ENCODE results near the gene COBL. TPM values are rescaled to one million over a fixed set of nuclear protein-coding genes. Genes with fewer than 3 reads are reported as not detected.

Gene COBL
- total and polyA plus RNA-seq, 2 donors (not counting 3 experiments of a cell fraction or from before 2014, with no cell fraction given): 0.11 TPM; not detected in 1

DNA sequence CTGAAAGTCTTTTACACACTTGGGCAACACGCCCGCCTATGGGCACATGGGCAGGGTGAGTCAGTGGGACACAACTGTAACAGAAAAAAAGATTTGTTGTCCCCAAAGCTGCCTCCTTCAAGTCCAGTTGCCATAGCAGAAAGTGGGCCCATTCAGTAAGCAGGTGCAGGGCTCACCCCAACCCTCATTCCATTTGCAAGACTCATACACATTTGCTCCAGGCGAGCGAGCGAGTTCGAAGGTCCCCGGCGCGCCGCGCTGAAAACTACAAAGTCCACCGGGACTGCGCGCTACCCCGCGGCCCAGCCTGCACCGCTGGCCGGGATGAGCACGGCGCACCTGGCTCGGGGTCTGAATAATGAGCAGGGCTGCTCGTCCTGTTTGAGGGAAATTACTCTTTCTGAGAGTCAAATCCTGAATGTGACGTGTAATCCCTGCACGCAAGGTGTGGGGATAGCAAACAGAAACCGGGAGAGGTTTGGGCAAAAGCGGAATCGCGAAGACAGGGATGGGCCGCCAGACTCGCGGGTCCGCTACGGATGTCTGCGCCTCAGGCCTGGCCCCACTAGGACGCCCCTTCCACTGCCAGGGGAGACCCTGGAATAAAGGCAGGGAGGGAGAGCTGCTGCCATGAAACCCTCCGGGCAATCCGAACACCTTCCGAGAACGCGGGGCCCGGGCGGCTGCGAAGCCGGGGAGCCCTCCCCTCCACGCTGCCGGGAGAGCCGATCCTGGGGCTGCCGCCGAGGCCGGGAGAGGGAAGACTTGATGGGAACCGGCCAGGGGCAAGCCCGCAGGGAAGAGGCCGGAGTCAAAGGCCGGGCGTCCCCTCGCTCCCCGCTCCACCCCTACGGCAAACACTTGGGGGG is 982 bp downstream of the COBL start:
- Histone ChIP-seq H3K4me3 (replicated peaks in 1 of 3; ENCODE audit: insufficient read depth in 1 of 3, low read depth in 1 of 3, low read length in 3 of 3) (no peak overlapping the region), H3K9ac (replicated peaks; ENCODE audit: extremely low read depth, insufficient read depth, low read length) (no peak overlapping the region), H3K27ac (ENCODE audit: insufficient read depth, low read depth, low read length) (no peak overlapping the region), H3K4me2 (ENCODE audit: insufficient read depth, low read length) (peak overlapping the region; percentile 30), H3K9me3 (replicated peaks; ENCODE audit: control insufficient read depth, insufficient read depth, low read length) (no peaks in the 10 kb centered on the region), H2AFZ (ENCODE audit: low read depth, low read length) (no peak overlapping the region), H3K9me1 (replicated peaks; ENCODE audit: control insufficient read depth, extremely low read depth, insufficient read depth, low read length) (no peaks in the 10 kb centered on the region), H3K27me3 (ENCODE audit: control insufficient read depth in 2 of 2, insufficient read depth in 2 of 2, low read length in 2 of 2) (peaks cover 23 to 33% of the 10 kb centered on the region in 2 experiments), H4K20me1 (replicated peaks; ENCODE audit: control insufficient read depth, extremely low read depth, insufficient read depth, low read length) (no peaks in the 10 kb centered on the region), H3K36me3 (ENCODE audit: control insufficient read depth in 2 of 2, extremely low read depth in 1 of 2, insufficient read depth in 2 of 2, low read length in 2 of 2) (no peaks in the 10 kb centered on the region), H3K4me1 (ENCODE audit: control insufficient read depth, extremely low read depth, insufficient read depth, low read length) (peaks cover 3% of the 10 kb centered on the region), H3K79me2 (ENCODE audit: control insufficient read depth, insufficient read depth, low read length) (no peaks in the 10 kb centered on the region)
- CTCF ChIA-PET: no interaction called here
- BruUV-seq (replicated peaks): no TSS peak
- intact Hi-C loops (cut with micrococcal nuclease): no loop called here
- POLR2A ChIA-PET: no interaction called here
- no peak for FAIRE-seq
- dilution Hi-C loops (cut with MboI; ENCODE audit: extremely low pct_ligation_motif_present, low sequenced_read_pairs): no loop called here
- TF ChIP-seq GATA2 (IDR thresholded peaks at IDR 0.05; ENCODE audit: insufficient read depth, insufficient read length, low read depth, low read length): no peak
- TF ChIP-seq EZH2 (IDR thresholded peaks at IDR 0.05; ENCODE audit: borderline replicate concordance, low read depth, low read length, severe bottlenecking): peak; percentile 87
- DNase-seq (ENCODE audit: low read depth, low spot score): no peak

DNA sequence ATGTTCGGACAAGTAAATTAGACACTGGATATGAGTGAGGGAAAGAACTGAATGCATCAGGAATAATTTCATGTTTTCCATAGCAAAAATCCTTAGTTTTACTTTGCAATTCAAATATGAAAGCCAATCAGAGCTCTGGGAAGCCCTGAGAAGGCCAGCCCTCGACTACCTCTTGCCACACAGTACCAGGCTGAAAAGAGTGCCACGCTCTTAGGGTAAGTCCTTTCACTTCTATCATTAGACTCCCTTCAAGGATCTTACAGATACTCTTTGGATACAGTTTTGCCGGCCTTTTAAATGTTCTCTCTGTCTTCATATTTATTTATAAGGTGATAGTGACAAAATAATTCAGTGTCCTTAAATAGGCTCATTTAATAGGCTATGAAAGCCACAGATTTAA is 1.9 kb downstream of the COBL start:
- Histone ChIP-seq H3K4me2 (ENCODE audit: insufficient read depth, low read length) (no peak overlapping the region), H3K27ac (ENCODE audit: insufficient read depth, low read depth, low read length) (no peak overlapping the region), H4K20me1 (replicated peaks; ENCODE audit: control insufficient read depth, extremely low read depth, insufficient read depth, low read length) (no peaks in the 10 kb centered on the region), H3K79me2 (ENCODE audit: control insufficient read depth, insufficient read depth, low read length) (no peaks in the 10 kb centered on the region), H3K4me3 (replicated peaks in 1 of 3; ENCODE audit: insufficient read depth in 1 of 3, low read depth in 1 of 3, low read length in 3 of 3) (no peak overlapping the region), H3K9me3 (replicated peaks; ENCODE audit: control insufficient read depth, insufficient read depth, low read length) (no peaks in the 10 kb centered on the region), H3K4me1 (ENCODE audit: control insufficient read depth, extremely low read depth, insufficient read depth, low read length) (peaks cover 3% of the 10 kb centered on the region), H3K9me1 (replicated peaks; ENCODE audit: control insufficient read depth, extremely low read depth, insufficient read depth, low read length) (no peaks in the 10 kb centered on the region), H3K36me3 (ENCODE audit: control insufficient read depth in 2 of 2, extremely low read depth in 1 of 2, insufficient read depth in 2 of 2, low read length in 2 of 2) (no peaks in the 10 kb centered on the region), H2AFZ (ENCODE audit: low read depth, low read length) (no peak overlapping the region), H3K9ac (replicated peaks; ENCODE audit: extremely low read depth, insufficient read depth, low read length) (no peak overlapping the region), H3K27me3 (ENCODE audit: control insufficient read depth in 2 of 2, insufficient read depth in 2 of 2, low read length in 2 of 2) (peaks cover 23 to 33% of the 10 kb centered on the region in 2 experiments)
- FAIRE-seq: no peak
- TF ChIP-seq FOS (IDR thresholded peaks at IDR 0.05; ENCODE audit: borderline replicate concordance, insufficient read depth, low read length) (no peak), GATA2 (IDR thresholded peaks at IDR 0.05; ENCODE audit: insufficient read depth, insufficient read length, low read depth, low read length) (no peak), JUN (IDR thresholded peaks at IDR 0.05; ENCODE audit: borderline replicate concordance, insufficient read depth, insufficient read length, low read depth) (no peak), POLR2AphosphoS5 (IDR thresholded peaks at IDR 0.05; ENCODE audit: insufficient read depth, low read depth, low read length) (no peak), EZH2 (IDR thresholded peaks at IDR 0.05; ENCODE audit: borderline replicate concordance, low read depth, low read length, severe bottlenecking) (no peak)
- TF ChIP-seq, protein P1, sequence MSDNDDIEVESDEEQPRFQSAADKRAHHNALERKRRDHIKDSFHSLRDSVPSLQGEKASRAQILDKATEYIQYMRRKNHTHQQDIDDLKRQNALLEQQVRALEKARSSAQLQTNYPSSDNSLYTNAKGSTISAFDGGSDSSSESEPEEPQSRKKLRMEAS (IDR thresholded peaks at IDR 0.05; ENCODE audit: insufficient read depth, insufficient read length): no peak
- TF ChIP-seq, protein P2, sequence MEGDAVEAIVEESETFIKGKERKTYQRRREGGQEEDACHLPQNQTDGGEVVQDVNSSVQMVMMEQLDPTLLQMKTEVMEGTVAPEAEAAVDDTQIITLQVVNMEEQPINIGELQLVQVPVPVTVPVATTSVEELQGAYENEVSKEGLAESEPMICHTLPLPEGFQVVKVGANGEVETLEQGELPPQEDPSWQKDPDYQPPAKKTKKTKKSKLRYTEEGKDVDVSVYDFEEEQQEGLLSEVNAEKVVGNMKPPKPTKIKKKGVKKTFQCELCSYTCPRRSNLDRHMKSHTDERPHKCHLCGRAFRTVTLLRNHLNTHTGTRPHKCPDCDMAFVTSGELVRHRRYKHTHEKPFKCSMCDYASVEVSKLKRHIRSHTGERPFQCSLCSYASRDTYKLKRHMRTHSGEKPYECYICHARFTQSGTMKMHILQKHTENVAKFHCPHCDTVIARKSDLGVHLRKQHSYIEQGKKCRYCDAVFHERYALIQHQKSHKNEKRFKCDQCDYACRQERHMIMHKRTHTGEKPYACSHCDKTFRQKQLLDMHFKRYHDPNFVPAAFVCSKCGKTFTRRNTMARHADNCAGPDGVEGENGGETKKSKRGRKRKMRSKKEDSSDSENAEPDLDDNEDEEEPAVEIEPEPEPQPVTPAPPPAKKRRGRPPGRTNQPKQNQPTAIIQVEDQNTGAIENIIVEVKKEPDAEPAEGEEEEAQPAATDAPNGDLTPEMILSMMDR (IDR thresholded peaks at IDR 0.05; ENCODE audit: extremely low read depth in 1 of 2, insufficient read depth in 1 of 2, low read depth in 1 of 2, low read length in 2 of 2): no peak
- CTCF ChIA-PET: no interaction called here
- POLR2A ChIA-PET: no interaction called here
- dilution Hi-C loops (cut with MboI; ENCODE audit: extremely low pct_ligation_motif_present, low sequenced_read_pairs) (no loop called here), intact Hi-C loops (cut with micrococcal nuclease) (no loop called here)
- no TSS peak for BruUV-seq (replicated peaks)
- no peak for DNase-seq (ENCODE audit: low read depth, low spot score)
